GM12878 (cell line): ENCODE data around the gene GPR152. TPM values are rescaled to one million over a fixed set of nuclear protein-coding genes. Genes with fewer than 3 reads are reported as not detected.

Experiments
- BCL11A ChIP-seq: IDR thresholded peaks from 2 replicates; pipeline ENCODE4 v1.6.1; 2011; ENCODE audit warnings: low read depth, low read length
- BHLHE40 ChIP-seq, 2 experiments: fragments of 450-650 bp in 1 of 2; IDR thresholded peaks; 2 replicates each; pipeline ENCODE4 v1.6.1; 2011 to 2017; ENCODE audit warnings: low read depth in 2 of 2, borderline replicate concordance in 1 of 2, improper control_type of control experiment in 1 of 2, low read length in 1 of 2, mild to moderate bottlenecking in 1 of 2
- CEBPB ChIP-seq, 2 experiments: fragments of 150-350 bp in 1 of 2; IDR thresholded peaks; 2 replicates each; pipeline ENCODE4 v1.6.1; 2012 to 2014; ENCODE audit warnings: low read depth in 2 of 2, low read length in 2 of 2, borderline replicate concordance in 1 of 2, inconsistent platforms in 1 of 2
- EP300 ChIP-seq, 2 experiments: fragments of 150-350 bp in 1 of 2; IDR thresholded peaks; 2 replicates each; pipeline ENCODE4 v1.6.1; 2011 to 2012; ENCODE audit warnings: low read depth in 2 of 2, low read length in 2 of 2, borderline replicate concordance in 1 of 2, improper control_type of control experiment in 1 of 2, inconsistent platforms in 1 of 2; ENCODE audit not compliant: control insufficient read depth in 1 of 2
- GATAD2B ChIP-seq: fragments of 450-650 bp; conservative IDR thresholded peaks from 2 replicates; pipeline ENCODE4 v1.6.1; 2017; ENCODE audit warnings: low read depth, mild to moderate bottlenecking, moderate library complexity
- IKZF2 ChIP-seq, 2 experiments: fragments of 450-650 bp; IDR thresholded peaks; 2 replicates each; pipeline ENCODE4 v1.6.1; 2017; ENCODE audit warnings: mild to moderate bottlenecking in 2 of 2, moderate library complexity in 2 of 2
- NFYA ChIP-seq: IDR thresholded peaks from 2 replicates; pipeline ENCODE4 v1.6.1; 2011; ENCODE audit warnings: low read depth, mild to moderate bottlenecking, low read length, improper control_type of control experiment, borderline replicate concordance
- PAX8 ChIP-seq: fragments of 450-650 bp; IDR thresholded peaks from 2 replicates; pipeline ENCODE4 v1.6.1; 2017; ENCODE audit warnings: mild to moderate bottlenecking, moderate library complexity
- POLR2AphosphoS5 ChIP-seq: IDR thresholded peaks from 2 replicates; pipeline ENCODE4 v1.6.1; 2011; ENCODE audit warnings: mild to moderate bottlenecking, low read length, inconsistent platforms
- RELA ChIP-seq: fragments of 450-650 bp; IDR thresholded peaks from 2 replicates; pipeline ENCODE4 v1.8.0; 2014; ENCODE audit warnings: borderline replicate concordance; ENCODE audit not compliant: partially characterized antibody
- TARDBP ChIP-seq: IDR thresholded peaks from 2 replicates; pipeline ENCODE4 v1.6.1; 2016; ENCODE audit warnings: borderline replicate concordance
- TBL1XR1 ChIP-seq: IDR thresholded peaks from 2 replicates; pipeline ENCODE4 v1.6.1; 2012; ENCODE audit warnings: low read depth, low read length, improper control_type of control experiment
- TCF3 ChIP-seq: IDR thresholded peaks from 2 replicates; pipeline ENCODE4 v1.6.1; 2012; ENCODE audit warnings: low read depth, mild to moderate bottlenecking, low read length, borderline replicate concordance; ENCODE audit not compliant: insufficient read depth
- ZNF274 ChIP-seq: IDR thresholded peaks from one replicate; pipeline ENCODE4 v1.8.0; 2011; ENCODE audit not compliant: insufficient read length, insufficient read depth
- polyA plus RNA-seq, 11 experiments: library from polyadenylated mRNA; depleted of rRNA in 4 of 11; unstranded in 6 of 11; stranded (reverse) in 5 of 11; fragments of >200 nt; fragmentation: Nextera tagmentation in 4 of 11; fragmentation: Illumina TruSeq in 1 of 11; extraction: Ambion mirVana in 4 of 11; extraction: Trizol in 1 of 11; gene quantifications; 1 replicate in 1 of 11; 2 replicates in 10 of 11; pipeline versions ENCODE4 v1.2.1 to v1.2.3, GENCODE V29; 2011 to 2016; ENCODE audit warnings: inconsistent platforms in 2 of 11, missing spikeins in 2 of 11, low read depth in 1 of 11
- total RNA-seq, 4 experiments: library from RNA; depleted of rRNA in 3 of 4; stranded (reverse); fragments of >200 nt in 3 of 4; fragmentation: Illumina TruSeq in 1 of 4; extraction: Trizol in 1 of 4; gene quantifications; 2 replicates each; pipeline versions ENCODE4 v1.2.1 to v1.2.3, GENCODE V29; 2013 to 2021
- TF ChIP-seq, protein P1 (sequence below): fragments of 450-650 bp; IDR thresholded peaks from 2 replicates; pipeline ENCODE4 v1.6.1; 2017; ENCODE audit warnings: mild to moderate bottlenecking, moderate library complexity
- TF ChIP-seq, protein P2 (sequence below): fragments of 450-650 bp; IDR thresholded peaks from 2 replicates; pipeline ENCODE4 v1.6.1; 2014; ENCODE audit warnings: mild to moderate bottlenecking
- TF ChIP-seq, protein P3 (sequence below): IDR thresholded peaks from 2 replicates; pipeline ENCODE4 v1.6.1; 2011; ENCODE audit warnings: borderline replicate concordance, low read depth, mild to moderate bottlenecking, moderate library complexity, low read length; ENCODE audit not compliant: insufficient read depth, poor library complexity, severe bottlenecking
- TF ChIP-seq, protein P4 (sequence below): fragments of 450-650 bp; IDR thresholded peaks from 2 replicates; pipeline ENCODE4 v1.6.1; 2016; ENCODE audit warnings: mild to moderate bottlenecking, moderate library complexity, borderline replicate concordance

Gene GPR152
- total and polyA plus RNA-seq, 10 of the 15 experiments (the other 5 are each of a cell fraction or from before 2014, with no cell fraction given) = not detected

DNA sequence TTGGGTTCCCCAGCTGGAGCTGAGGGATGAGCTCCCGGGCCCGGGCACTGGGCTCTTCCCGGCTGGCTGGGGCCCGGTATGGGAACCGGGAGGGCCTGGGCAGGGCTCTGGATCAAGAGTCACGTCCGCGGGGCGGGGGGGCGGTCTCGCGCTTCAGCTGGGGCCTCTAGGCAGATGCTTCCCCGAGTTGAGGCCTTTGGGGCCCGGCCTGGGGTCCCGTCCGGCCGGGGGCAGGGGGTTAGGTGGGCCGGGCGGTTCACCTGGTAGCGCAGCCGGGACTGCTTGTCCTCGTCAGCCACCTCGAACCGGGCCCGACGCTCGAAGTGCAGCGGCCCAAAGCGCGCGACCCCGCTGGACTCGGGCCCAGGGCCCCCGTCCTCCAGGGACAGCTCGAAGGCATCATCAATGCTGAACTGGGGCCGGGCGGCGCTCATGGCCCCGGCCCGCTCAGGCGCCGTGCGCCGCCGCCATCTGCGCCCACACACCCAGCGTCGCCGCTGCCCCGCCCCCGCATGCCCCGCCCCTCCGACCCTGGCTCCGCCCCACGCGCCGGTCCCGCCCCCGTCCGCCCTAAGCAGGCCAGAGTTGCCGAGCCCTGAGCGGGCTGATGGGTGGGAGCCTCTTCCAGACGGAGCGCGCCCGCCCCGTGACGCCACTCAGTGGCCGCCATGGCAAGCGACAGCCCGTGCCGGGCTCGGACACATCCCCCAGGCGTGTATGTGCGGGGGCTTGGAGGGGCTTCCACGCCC is 16.4 kb upstream of the GPR152 start, which contains the start of gene TMEM134 (continued):
- TF ChIP-seq, protein P1, sequence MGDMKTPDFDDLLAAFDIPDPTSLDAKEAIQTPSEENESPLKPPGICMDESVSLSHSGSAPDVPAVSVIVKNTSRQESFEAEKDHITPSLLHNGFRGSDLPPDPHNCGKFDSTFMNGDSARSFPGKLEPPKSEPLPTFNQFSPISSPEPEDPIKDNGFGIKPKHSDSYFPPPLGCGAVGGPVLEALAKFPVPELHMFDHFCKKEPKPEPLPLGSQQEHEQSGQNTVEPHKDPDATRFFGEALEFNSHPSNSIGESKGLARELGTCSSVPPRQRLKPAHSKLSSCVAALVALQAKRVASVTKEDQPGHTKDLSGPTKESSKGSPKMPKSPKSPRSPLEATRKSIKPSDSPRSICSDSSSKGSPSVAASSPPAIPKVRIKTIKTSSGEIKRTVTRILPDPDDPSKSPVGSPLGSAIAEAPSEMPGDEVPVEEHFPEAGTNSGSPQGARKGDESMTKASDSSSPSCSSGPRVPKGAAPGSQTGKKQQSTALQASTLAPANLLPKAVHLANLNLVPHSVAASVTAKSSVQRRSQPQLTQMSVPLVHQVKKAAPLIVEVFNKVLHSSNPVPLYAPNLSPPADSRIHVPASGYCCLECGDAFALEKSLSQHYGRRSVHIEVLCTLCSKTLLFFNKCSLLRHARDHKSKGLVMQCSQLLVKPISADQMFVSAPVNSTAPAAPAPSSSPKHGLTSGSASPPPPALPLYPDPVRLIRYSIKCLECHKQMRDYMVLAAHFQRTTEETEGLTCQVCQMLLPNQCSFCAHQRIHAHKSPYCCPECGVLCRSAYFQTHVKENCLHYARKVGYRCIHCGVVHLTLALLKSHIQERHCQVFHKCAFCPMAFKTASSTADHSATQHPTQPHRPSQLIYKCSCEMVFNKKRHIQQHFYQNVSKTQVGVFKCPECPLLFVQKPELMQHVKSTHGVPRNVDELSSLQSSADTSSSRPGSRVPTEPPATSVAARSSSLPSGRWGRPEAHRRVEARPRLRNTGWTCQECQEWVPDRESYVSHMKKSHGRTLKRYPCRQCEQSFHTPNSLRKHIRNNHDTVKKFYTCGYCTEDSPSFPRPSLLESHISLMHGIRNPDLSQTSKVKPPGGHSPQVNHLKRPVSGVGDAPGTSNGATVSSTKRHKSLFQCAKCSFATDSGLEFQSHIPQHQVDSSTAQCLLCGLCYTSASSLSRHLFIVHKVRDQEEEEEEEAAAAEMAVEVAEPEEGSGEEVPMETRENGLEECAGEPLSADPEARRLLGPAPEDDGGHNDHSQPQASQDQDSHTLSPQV = no peak
- TF ChIP-seq, protein P2, sequence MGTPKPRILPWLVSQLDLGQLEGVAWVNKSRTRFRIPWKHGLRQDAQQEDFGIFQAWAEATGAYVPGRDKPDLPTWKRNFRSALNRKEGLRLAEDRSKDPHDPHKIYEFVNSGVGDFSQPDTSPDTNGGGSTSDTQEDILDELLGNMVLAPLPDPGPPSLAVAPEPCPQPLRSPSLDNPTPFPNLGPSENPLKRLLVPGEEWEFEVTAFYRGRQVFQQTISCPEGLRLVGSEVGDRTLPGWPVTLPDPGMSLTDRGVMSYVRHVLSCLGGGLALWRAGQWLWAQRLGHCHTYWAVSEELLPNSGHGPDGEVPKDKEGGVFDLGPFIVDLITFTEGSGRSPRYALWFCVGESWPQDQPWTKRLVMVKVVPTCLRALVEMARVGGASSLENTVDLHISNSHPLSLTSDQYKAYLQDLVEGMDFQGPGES = no peak
- no peak for TF ChIP-seq ZNF274
- TF ChIP-seq BHLHE40 (IDR thresholded peaks at IDR 0.05; ENCODE audit: borderline replicate concordance in 1 of 2, low read depth in 2 of 2, low read length in 1 of 2) = peak; percentile 87 to 95
- peak; percentile 50 for TF ChIP-seq RELA
- no peak for TF ChIP-seq CEBPB (IDR thresholded peaks at IDR 0.05; ENCODE audit: borderline replicate concordance in 1 of 2, low read depth in 2 of 2, low read length in 2 of 2)
- TF ChIP-seq POLR2AphosphoS5 = peak; percentile 77; the same call in 1 of the 2 replicates
- no peak for TF ChIP-seq PAX8
- TF ChIP-seq TBL1XR1 = peak; percentile 63; the same call in 1 of the 2 replicates
- TF ChIP-seq, protein P3, sequence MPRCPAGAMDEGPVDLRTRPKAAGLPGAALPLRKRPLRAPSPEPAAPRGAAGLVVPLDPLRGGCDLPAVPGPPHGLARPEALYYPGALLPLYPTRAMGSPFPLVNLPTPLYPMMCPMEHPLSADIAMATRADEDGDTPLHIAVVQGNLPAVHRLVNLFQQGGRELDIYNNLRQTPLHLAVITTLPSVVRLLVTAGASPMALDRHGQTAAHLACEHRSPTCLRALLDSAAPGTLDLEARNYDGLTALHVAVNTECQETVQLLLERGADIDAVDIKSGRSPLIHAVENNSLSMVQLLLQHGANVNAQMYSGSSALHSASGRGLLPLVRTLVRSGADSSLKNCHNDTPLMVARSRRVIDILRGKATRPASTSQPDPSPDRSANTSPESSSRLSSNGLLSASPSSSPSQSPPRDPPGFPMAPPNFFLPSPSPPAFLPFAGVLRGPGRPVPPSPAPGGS = peak; percentile 41
- TF ChIP-seq, protein P4, sequence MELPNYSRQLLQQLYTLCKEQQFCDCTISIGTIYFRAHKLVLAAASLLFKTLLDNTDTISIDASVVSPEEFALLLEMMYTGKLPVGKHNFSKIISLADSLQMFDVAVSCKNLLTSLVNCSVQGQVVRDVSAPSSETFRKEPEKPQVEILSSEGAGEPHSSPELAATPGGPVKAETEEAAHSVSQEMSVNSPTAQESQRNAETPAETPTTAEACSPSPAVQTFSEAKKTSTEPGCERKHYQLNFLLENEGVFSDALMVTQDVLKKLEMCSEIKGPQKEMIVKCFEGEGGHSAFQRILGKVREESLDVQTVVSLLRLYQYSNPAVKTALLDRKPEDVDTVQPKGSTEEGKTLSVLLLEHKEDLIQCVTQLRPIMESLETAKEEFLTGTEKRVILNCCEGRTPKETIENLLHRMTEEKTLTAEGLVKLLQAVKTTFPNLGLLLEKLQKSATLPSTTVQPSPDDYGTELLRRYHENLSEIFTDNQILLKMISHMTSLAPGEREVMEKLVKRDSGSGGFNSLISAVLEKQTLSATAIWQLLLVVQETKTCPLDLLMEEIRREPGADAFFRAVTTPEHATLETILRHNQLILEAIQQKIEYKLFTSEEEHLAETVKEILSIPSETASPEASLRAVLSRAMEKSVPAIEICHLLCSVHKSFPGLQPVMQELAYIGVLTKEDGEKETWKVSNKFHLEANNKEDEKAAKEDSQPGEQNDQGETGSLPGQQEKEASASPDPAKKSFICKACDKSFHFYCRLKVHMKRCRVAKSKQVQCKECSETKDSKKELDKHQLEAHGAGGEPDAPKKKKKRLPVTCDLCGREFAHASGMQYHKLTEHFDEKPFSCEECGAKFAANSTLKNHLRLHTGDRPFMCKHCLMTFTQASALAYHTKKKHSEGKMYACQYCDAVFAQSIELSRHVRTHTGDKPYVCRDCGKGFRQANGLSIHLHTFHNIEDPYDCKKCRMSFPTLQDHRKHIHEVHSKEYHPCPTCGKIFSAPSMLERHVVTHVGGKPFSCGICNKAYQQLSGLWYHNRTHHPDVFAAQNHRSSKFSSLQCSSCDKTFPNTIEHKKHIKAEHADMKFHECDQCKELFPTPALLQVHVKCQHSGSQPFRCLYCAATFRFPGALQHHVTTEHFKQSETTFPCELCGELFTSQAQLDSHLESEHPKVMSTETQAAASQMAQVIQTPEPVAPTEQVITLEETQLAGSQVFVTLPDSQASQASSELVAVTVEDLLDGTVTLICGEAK = no peak
- 0 out of 2 replicates have a peak, but pooled peaks have one; percentile 83 for TF ChIP-seq GATAD2B
- TF ChIP-seq IKZF2 (IDR thresholded peaks at IDR 0.05) = no peak; a peak in 1 of 4 replicates
- TF ChIP-seq TARDBP = no peak
- TF ChIP-seq BCL11A = no peak
- TF ChIP-seq NFYA = no peak
- TF ChIP-seq TCF3 = 0 out of 2 replicates have a peak, but pooled peaks have one; percentile 42
- peak in 1 of 2 experiments; percentile 46; a peak in 1 of 4 replicates for TF ChIP-seq EP300 (IDR thresholded peaks at IDR 0.05; ENCODE audit: borderline replicate concordance in 1 of 2, control insufficient read depth in 1 of 2, low read depth in 2 of 2, low read length in 2 of 2)
